HG02973 (cell line): ENCODE results near the gene ECSCR.
"Not testable (repeated sequence)": the region's sequence is repeated elsewhere in the genome, so short reads cannot be mapped to it uniquely, and the experiment has no call there.

Experiments used
- ATAC-seq: cut with Tn5 transposase; IDR thresholded peaks from one replicate; pipeline ENCODE4 v1.9.1; 2021; ENCODE audit warnings: moderate library complexity; ENCODE audit not compliant: unreplicated experiment

ECSCR gene

GRCh38 chr5:139462586-139463276 is at the start of gene ECSCR:
Gene ECSCR (minus strand): TSS chr5:139462743. CDS start chr5:139462670, 73 bp downstream.
- ATAC-seq: no peak

- ATAC-seq: not testable (repeated sequence)
These were observed 42.2 kb upstream of the ECSCR start for GRCh38 chr5:139504722-139505121.

GRCh38 chr5:139503879-139504278 is 41.3 kb upstream of the ECSCR start:
- not testable (repeated sequence) for ATAC-seq

GRCh38 chr5:139503036-139503817 is 40.7 kb upstream of the ECSCR start:
- not testable (repeated sequence) for ATAC-seq

GRCh38 chr5:139501381-139501780 is 38.8 kb upstream of the ECSCR start:
- ATAC-seq: no peak

GRCh38 chr5:139495638-139496435 is 33.3 kb upstream of the ECSCR start:
- no peak for ATAC-seq

GRCh38 chr5:139494832-139495231 is 32.3 kb upstream of the ECSCR start:
- ATAC-seq: no peak

GRCh38 chr5:139494256-139494655 is 31.7 kb upstream of the ECSCR start:
- ATAC-seq: no peak

GRCh38 chr5:139492700-139493192 is 30.2 kb upstream of the ECSCR start:
- no peak for ATAC-seq

GRCh38 chr5:139488260-139488659 is 25.7 kb upstream of the ECSCR start:
- no peak for ATAC-seq

- no peak for ATAC-seq
These were observed 23.7 kb upstream of the ECSCR start for GRCh38 chr5:139486201-139486600.

GRCh38 chr5:139482890-139483208 is 20.3 kb upstream of the ECSCR start:
- not testable (repeated sequence) for ATAC-seq

GRCh38 chr5:139482050-139482889 is 19.7 kb upstream of the ECSCR start, which contains the start of gene STING1:
Gene STING1 (minus strand): TSS chr5:139482758. CDS start chr5:139481704, 1,054 bp downstream.
- ATAC-seq: peak; percentile 45

- no peak for ATAC-seq
These were observed 19.1 kb upstream of the ECSCR start for GRCh38 chr5:139481580-139482049.

- no peak for ATAC-seq
These were observed 18.6 kb upstream of the ECSCR start for GRCh38 chr5:139481122-139481533.

GRCh38 chr5:139479729-139480128 is 17.2 kb upstream of the ECSCR start:
- not testable (repeated sequence) for ATAC-seq

- not testable (repeated sequence) for ATAC-seq
These were observed 16.3 kb upstream of the ECSCR start for GRCh38 chr5:139478657-139479423.

- ATAC-seq: no peak
These were observed 13.5 kb upstream of the ECSCR start for GRCh38 chr5:139475865-139476617.
